GM21390 (cell line): Measurements from ENCODE around the gene KCNAB1.

Source experiments
- ATAC-seq: cut with Tn5 transposase; IDR thresholded peaks from one replicate; pipeline ENCODE4 v1.9.1; 2021; ENCODE audit not compliant: unreplicated experiment

The KCNAB1 gene

DNA sequence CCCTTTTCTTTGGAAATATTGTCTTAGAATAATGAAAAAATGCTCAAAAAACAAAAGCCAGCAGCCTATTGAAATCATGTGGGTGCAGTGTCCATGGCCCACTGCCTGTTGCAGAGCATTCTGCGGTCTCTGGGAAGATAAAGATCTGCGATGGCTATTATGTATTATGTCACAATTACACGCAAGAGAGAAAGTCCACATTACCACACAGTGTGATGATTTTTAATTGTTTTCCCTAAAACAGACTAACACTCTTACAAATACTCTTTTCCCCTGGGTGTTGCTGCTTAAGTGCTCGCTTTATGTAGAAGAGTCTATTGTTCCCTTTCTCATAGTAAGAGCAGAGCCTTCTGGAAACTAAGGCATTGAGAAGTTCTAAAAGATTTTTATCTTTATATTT is 402.3 kb downstream of the KCNAB1 start:
- no peak for ATAC-seq

DNA sequence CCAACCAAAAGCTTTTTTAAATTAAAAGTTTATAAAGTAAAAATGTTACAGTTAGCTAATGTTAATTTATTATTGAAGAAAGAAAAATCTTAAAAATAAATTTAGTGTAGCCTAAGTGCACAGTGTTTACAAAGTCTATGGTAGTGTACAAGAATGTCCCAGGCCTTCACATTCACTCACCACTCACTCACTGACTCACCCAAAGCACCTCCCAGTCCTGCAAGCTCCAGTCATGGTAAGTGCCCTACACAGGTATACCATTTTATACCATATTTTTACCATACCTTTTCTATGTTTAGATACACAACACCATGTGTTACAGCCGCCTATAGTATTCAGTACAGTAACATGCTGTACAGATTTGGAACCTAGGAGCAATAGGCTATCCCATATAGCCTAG is 405.4 kb downstream of the KCNAB1 start:
- ATAC-seq = no peak

DNA sequence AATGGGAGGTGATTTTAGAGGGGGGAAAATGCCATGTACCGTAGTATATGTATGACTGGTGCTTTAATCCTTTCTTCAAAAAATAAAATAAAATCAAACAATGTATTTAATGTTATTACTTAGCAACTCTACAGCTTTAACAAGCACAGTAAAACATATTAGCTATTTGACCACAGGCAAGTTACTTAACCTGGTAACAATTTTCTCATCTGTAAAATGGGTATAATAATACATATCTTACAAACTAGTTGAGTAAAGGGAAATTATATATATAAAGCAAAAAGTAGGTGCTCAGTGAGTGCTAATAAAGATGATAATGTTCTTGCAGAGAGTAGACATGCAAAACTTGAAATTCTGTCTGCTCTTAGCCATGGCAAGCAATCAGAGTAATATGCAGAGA is 406.7 kb downstream of the KCNAB1 start:
- ATAC-seq = no peak

- ATAC-seq = no peak
Observed at GRCh38 chr3:156530980-156531379, 410.6 kb downstream of the KCNAB1 start.

- no peak for ATAC-seq
Observed at GRCh38 chr3:156532730-156533129, 412.4 kb downstream of the KCNAB1 start.

DNA sequence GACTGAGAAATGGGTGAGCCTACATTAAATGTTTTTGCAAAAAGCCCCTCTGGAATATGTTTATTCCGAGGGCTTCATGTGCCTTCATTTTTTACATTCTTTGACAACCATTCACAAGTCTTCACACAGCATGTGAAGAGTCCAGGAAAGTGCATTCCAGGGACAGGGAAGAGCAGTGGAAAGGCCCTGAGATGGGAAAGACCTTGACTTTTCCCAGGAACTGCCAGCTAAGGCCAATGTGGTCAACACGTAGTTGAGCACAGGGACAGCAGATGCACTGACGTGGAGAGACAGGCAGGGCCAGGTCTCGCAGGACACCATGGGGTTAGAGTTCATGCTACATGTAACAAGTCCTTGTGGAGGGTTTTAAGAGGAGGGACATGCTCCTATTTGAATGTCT is 412.8 kb downstream of the KCNAB1 start:
- ATAC-seq = no peak

- no peak for ATAC-seq
Observed at GRCh38 chr3:156535162-156535627, 414.8 kb downstream of the KCNAB1 start.

- no peak for ATAC-seq
Observed at GRCh38 chr3:156535798-156536197, 415.4 kb downstream of the KCNAB1 start.

- ATAC-seq = no peak
Observed at GRCh38 chr3:156536524-156537316, 416.3 kb downstream of the KCNAB1 start.

DNA sequence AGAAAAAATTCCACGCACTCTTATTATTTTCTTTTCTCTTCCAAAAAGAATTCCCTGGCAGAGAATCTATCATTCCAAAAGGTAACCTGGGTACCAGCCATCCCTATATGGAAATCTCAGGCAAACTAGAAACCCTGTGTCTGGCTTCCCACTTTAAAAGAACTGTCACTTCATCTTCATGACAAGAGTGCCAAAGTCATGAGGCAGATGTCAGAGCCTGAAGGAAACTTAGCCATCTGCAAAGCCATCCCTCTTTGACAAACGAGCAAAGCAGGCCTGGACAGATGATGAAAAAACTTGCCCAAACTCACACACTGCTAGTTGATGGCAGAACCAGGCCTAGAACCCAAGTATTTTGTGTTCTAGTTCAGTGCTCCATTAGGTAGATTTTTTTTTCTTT is 418.7 kb downstream of the KCNAB1 start:
- ATAC-seq = no peak

DNA sequence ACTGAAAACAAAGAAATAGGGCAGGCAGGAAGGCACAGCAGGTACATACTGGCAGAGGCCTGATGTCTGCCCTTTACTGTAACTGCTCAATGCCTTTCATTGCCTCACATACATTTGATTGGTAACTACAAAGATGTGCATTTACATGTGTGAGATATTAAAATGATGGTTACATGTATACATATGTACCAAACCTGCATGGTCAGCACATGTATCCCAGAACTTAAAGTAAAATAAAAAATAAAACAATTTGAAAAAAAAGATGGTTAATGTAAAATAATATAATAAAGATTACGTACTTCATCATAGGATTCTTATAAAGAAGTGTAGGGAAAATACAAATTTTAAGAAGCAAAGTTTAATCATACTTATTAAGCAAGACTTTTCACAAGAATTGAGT is 419.4 kb downstream of the KCNAB1 start:
- ATAC-seq = no peak

- no peak for ATAC-seq
Observed at GRCh38 chr3:156542101-156543042, 422.0 kb downstream of the KCNAB1 start.

DNA sequence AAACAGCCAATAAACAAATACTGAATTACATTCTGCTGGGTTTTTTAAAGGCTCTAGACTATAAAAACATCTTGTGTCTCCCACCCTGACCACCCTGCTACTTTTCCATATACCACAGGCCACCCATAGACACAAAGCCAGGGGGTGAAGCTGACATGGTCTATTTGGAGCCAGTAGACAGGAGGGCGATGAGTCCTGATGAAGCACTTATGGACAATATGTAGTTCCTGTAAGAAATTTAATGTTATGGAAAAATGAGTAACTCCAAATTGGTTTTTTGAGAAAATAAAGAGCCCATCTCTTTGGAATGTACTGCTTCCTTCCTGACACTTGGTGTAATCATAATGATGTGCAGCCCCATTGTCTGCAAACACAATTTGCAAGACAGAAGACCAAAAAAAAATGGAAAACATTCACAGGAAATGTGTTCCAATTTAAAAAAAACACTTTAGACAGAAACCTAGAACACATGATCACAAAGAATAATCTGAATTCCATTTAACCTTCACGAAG is 422.7 kb downstream of the KCNAB1 start:
- no peak for ATAC-seq

GRCh38 chr3:156547637-156548036 is 427.3 kb downstream of the KCNAB1 start:
- no peak for ATAC-seq

- ATAC-seq = no peak
Observed at GRCh38 chr3:156548041-156548687, 427.8 kb downstream of the KCNAB1 start.

DNA sequence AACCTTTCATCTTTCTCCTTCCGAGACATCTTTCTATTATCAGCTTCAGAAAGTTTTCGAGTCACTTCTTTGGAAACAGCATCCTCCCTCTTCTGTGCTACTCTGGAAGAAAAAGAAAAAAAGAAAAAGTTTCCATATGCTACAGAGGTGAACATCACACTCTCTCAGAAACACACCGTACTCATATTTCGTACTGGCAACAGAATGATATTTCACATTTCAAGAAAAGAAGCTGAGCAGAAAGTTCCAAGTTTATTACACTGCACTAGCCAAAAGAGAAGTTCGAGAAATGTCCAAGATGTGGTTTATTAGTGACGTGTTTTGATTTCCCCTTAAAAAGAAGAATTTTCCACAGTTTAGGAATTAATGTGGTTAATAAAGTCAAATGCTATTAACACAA is 428.5 kb downstream of the KCNAB1 start:
- ATAC-seq = no peak

DNA sequence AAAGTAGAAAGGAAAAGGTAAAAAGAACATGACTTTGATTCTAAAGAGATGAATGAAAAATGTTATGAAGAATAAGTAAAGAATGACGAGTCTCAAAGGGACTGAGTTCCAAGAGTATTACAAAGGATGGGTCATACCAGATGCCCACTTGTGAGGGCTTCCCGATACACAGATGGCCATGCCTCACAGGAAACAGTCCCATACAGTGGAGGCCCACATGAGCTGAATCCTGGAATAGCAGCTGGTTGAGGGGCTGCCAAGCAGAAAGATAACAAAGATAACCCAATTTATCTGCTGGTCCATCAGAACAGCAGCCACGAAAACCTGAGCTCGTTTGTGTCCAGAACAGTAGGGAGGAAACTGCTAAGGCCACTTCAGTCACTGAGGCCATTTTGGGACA is 430.9 kb downstream of the KCNAB1 start:
- no peak for ATAC-seq

DNA sequence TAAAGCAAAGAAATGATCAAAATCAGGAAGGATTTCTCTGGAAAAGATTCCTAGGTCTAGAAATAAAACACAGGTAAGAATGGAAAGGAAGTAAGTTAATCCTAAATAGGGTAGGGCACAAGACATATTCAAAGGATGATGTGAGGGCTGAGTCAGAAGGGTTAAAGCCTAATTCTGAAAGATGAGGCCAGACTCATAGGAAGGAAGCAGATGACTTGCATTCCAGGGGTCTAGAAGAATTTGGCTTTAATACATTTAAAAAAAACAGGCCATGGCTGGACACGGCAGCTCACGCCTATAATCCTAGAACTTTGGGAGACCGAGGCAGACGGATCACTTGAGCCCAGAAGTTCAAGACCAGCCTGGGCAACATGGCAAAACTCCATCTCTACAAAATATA is 431.4 kb downstream of the KCNAB1 start:
- ATAC-seq = no peak

- ATAC-seq = no peak
Observed at GRCh38 chr3:156552973-156553372, 432.6 kb downstream of the KCNAB1 start.

DNA sequence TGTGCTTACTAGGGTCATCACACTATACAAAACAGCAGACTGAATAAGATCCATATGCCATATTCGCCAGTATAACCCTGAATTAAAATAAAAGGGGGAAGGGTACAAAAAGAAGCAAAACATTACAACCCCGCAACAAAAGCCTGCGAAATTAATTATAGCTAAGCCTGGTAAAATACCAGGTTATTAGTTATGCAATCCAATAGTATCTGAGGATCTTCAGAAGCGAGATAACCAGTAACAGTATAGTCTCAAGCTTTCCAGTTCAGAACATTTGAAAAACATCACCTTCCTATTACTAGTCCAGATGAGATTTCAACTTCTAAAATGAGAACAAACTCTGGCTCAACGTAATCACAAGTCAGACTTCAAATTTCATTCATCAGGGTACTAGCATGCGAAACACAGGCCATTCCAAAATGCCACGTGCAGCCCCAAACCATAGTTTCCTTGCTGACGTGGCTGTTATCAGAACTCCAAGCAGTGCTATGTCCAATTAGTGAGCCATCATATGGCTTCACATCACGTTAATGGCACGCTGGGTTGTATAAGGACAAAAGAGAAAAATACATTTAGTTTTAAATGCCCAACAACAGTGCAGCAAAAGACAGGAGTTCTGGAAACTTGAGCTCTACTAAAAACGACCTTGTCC is 433.5 kb downstream of the KCNAB1 start:
- ATAC-seq = no peak

- ATAC-seq = peak; percentile 5
Observed at GRCh38 chr3:156554515-156554841, 434.1 kb downstream of the KCNAB1 start.
